Panc1 (cell line): ENCODE results near the gene CENPU. TPM values are rescaled to one million over a fixed set of nuclear protein-coding genes. Genes with fewer than 3 reads are reported as not detected.

Experiments used
- ATAC-seq: fragments of 200-7000 bp; cut with Tn5 transposase; 2 replicates; pipeline ENCODE4 v1.9.1; 2020; ENCODE audit warnings: mild to moderate bottlenecking, moderate library complexity
- BruUV-seq: library from RNA; stranded (reverse); fragments of 400-500 nt; replicated peaks from 2 replicates; lab custom pipeline; 2021; lab: Mats Ljungman, UMichigan
- CTCF ChIA-PET: fragments of 300-600 bp; sonication (Branson Sonifier 250); formaldehyde crosslinking; loops from one replicate; lab custom pipeline; 2022; ENCODE audit warnings: antibody characterized with exemption; lab: Charles Lee
- POLR2A ChIA-PET: fragments of 300-600 bp; sonication (Branson Sonifier 250); formaldehyde crosslinking; loops from one replicate; lab custom pipeline; 2022; ENCODE audit warnings: antibody characterized with exemption; lab: Charles Lee
- DNase-seq: peaks from one replicate; pipeline ENCODE4 v3.0.0-alpha.2; 2010; ENCODE audit warnings: low read depth, low spot score
- H3K27ac ChIP-seq: 2 replicates; pipeline ENCODE4 v1.5.1; 2011; ENCODE audit warnings: mild to moderate bottlenecking, low read length, inconsistent platforms
- H3K27me3 ChIP-seq: fragments of 200-500 bp; sonication (Bioruptor generic); 2 replicates; pipeline ENCODE4 v1.6.0; 2014; ENCODE audit warnings: low read length, inconsistent platforms; ENCODE audit not compliant: control insufficient read depth, insufficient read depth
- H3K36me3 ChIP-seq: fragments of 200-500 bp; sonication (Bioruptor generic); 2 replicates; pipeline ENCODE4 v1.5.1; 2014; ENCODE audit warnings: inconsistent platforms, mild to moderate bottlenecking, low read length, moderate library complexity; ENCODE audit not compliant: control insufficient read depth, insufficient read depth
- H3K4me1 ChIP-seq: 2 replicates; pipeline ENCODE4 v1.5.1; 2011; ENCODE audit warnings: inconsistent platforms, mild to moderate bottlenecking, low read length, moderate library complexity; ENCODE audit not compliant: control insufficient read depth, insufficient read depth
- H3K4me3 ChIP-seq, 2 experiments: 2 replicates each; pipeline ENCODE4 v1.5.1; 2011 to 2012; ENCODE audit warnings: low read depth in 2 of 2, low read length in 2 of 2, mild to moderate bottlenecking in 2 of 2, inconsistent platforms in 1 of 2, moderate library complexity in 1 of 2
- H3K9me3 ChIP-seq: fragments of 200-500 bp; sonication (Bioruptor generic); 2 replicates; pipeline ENCODE4 v1.5.1; 2014; ENCODE audit warnings: low read depth, mild to moderate bottlenecking, inconsistent platforms, low read length, moderate library complexity; ENCODE audit not compliant: control insufficient read depth, insufficient read depth
- CTCF ChIP-seq: fragments of 450-650 bp; IDR thresholded peaks from 2 replicates; pipeline ENCODE4 v1.5.1; 2017; ENCODE audit warnings: mild to moderate bottlenecking
- POLR2AphosphoS5 ChIP-seq: IDR thresholded peaks from 2 replicates; pipeline ENCODE4 v1.6.1; 2012; ENCODE audit warnings: mild to moderate bottlenecking, low read depth, low read length, moderate library complexity
- SIN3A ChIP-seq: IDR thresholded peaks from 2 replicates; pipeline ENCODE4 v1.6.1; 2012; ENCODE audit warnings: low read depth, mild to moderate bottlenecking, low read length, moderate library complexity, borderline replicate concordance; ENCODE audit not compliant: insufficient read depth
- TCF7L2 ChIP-seq: IDR thresholded peaks from 2 replicates; pipeline ENCODE4 v1.6.1; 2011; ENCODE audit warnings: mild to moderate bottlenecking, low read depth, low read length, inconsistent platforms
- in situ Hi-C: cut with HindIII; loops from 2 replicates; pipeline ENCODE4 v1.10.0; 2016; ENCODE audit warnings: low sequenced_read_pairs, low pct_unique_long_range_greater_than_20kb
- intact Hi-C: fragments of 100-400 bp; cut with micrococcal nuclease; formaldehyde crosslinking; loops from one replicate; pipeline ENCODE4 v1.10.0; 2022; ENCODE audit not compliant: unreplicated experiment
- total RNA-seq: library from RNA; stranded (reverse); gene quantifications from one replicate; pipeline ENCODE4 v1.2.1, GENCODE V29; 2021; ENCODE audit not compliant: unreplicated experiment
- TF ChIP-seq, protein P1 (sequence below), 2 experiments: IDR thresholded peaks; 2 replicates each; pipeline ENCODE4 v1.6.1; 2011 to 2012; ENCODE audit warnings: low read depth in 2 of 2, control low read depth in 1 of 2, low read length in 1 of 2, mild to moderate bottlenecking in 1 of 2, moderate library complexity in 1 of 2; ENCODE audit not compliant: insufficient read depth in 1 of 2

CENPU gene
- total RNA-seq, 1 experiment from 2014 or later = 16.6 TPM

- Histone ChIP-seq H3K9me3 (no peaks in the 10 kb centered on the region), H3K36me3 (no peaks in the 10 kb centered on the region), H3K27ac (no peak overlapping the region), H3K27me3 (no peaks in the 10 kb centered on the region), H3K4me1 (no peaks in the 10 kb centered on the region), H3K4me3 (no peak overlapping the region)
- POLR2A ChIA-PET = no interaction called here
- CTCF ChIA-PET = no interaction called here
- DNase-seq (no peak), ATAC-seq (no peak)
- in situ Hi-C loops = no loop called here
- TF ChIP-seq TCF7L2 (no peak), CTCF (no peak)
- intact Hi-C loops = no loop called here
- no TSS peak for BruUV-seq
These were observed 62.8 kb downstream of the CENPU start for GRCh38 chr4:184671101-184671500.

DNA sequence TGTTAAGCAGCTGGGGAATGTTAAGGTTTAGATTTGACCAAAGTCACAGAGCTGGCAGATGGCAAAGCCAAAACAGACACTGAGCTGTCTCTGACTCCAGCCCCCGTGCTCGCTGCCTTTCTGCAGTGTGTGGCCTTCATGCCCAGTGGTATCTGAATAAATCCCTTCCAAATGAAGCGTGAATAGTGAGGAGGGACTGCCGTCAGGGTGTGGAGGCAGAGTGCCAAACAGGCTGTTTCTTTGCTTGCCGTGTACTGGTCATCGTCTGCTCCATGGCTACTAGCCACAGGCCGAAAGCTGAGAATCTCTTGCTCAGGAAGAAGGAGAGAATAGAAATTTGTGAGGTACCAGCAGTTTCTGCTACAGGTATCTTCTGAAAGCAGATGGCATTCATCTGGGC is 64.6 kb downstream of the CENPU start:
- TF ChIP-seq TCF7L2 = no peak
- no peak for TF ChIP-seq POLR2AphosphoS5
- TF ChIP-seq, protein P1, sequence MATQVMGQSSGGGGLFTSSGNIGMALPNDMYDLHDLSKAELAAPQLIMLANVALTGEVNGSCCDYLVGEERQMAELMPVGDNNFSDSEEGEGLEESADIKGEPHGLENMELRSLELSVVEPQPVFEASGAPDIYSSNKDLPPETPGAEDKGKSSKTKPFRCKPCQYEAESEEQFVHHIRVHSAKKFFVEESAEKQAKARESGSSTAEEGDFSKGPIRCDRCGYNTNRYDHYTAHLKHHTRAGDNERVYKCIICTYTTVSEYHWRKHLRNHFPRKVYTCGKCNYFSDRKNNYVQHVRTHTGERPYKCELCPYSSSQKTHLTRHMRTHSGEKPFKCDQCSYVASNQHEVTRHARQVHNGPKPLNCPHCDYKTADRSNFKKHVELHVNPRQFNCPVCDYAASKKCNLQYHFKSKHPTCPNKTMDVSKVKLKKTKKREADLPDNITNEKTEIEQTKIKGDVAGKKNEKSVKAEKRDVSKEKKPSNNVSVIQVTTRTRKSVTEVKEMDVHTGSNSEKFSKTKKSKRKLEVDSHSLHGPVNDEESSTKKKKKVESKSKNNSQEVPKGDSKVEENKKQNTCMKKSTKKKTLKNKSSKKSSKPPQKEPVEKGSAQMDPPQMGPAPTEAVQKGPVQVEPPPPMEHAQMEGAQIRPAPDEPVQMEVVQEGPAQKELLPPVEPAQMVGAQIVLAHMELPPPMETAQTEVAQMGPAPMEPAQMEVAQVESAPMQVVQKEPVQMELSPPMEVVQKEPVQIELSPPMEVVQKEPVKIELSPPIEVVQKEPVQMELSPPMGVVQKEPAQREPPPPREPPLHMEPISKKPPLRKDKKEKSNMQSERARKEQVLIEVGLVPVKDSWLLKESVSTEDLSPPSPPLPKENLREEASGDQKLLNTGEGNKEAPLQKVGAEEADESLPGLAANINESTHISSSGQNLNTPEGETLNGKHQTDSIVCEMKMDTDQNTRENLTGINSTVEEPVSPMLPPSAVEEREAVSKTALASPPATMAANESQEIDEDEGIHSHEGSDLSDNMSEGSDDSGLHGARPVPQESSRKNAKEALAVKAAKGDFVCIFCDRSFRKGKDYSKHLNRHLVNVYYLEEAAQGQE (IDR thresholded peaks at IDR 0.05; ENCODE audit: insufficient read depth in 1 of 2, low read depth in 2 of 2, low read length in 1 of 2) = no peak
- no peak for TF ChIP-seq CTCF
- TF ChIP-seq SIN3A = no peak
- Histone ChIP-seq H3K27me3 (no peaks in the 10 kb centered on the region), H3K4me3 (no peak overlapping the region), H3K27ac (no peak overlapping the region), H3K36me3 (no peaks in the 10 kb centered on the region), H3K4me1 (no peaks in the 10 kb centered on the region), H3K9me3 (no peaks in the 10 kb centered on the region)
- BruUV-seq = no TSS peak
- ATAC-seq (no peak), DNase-seq (no peak)
- POLR2A ChIA-PET = no interaction called here
- in situ Hi-C loops (no loop called here), intact Hi-C loops (no loop called here)
- CTCF ChIA-PET = no interaction called here
